ENCODE results near the gene RNF34.

Gene RNF34

GRCh38 chr12:121423682-121424623, 24.0 kb downstream of the RNF34 start:
- no peak for DNase-seq (ENCODE audit: low read depth in 2 of 2)
- TF ChIP-seq CTCF (IDR thresholded peaks at IDR 0.05; ENCODE audit: low read depth, low read length), result no peak
- no peak overlapping the region for H3K4me3 ChIP-seq (replicated peaks in 1 of 2; ENCODE audit: low read depth in 2 of 2, low read length in 2 of 2)

GRCh38 chr12:121424624-121424975, 24.7 kb downstream of the RNF34 start:
- no peak for TF ChIP-seq CTCF (IDR thresholded peaks at IDR 0.05; ENCODE audit: low read depth, low read length)
- DNase-seq (ENCODE audit: low read depth in 2 of 2), result no peak
- H3K4me3 ChIP-seq (replicated peaks in 1 of 2; ENCODE audit: low read depth in 2 of 2, low read length in 2 of 2), result no peak overlapping the region

- no peak for DNase-seq (ENCODE audit: low read depth in 2 of 2)
- H3K4me3 ChIP-seq (replicated peaks in 1 of 2; ENCODE audit: low read depth in 2 of 2, low read length in 2 of 2), result no peak overlapping the region
- no peak for TF ChIP-seq CTCF (IDR thresholded peaks at IDR 0.05; ENCODE audit: low read depth, low read length)
Measured at GRCh38 chr12:121427556-121428050, 27.7 kb downstream of the RNF34 start.

GRCh38 chr12:121428883-121429282, 29.0 kb downstream of the RNF34 start:
- no peak for DNase-seq (ENCODE audit: low read depth in 2 of 2)
- no peak for TF ChIP-seq CTCF (IDR thresholded peaks at IDR 0.05; ENCODE audit: low read depth, low read length)
- no peak overlapping the region for H3K4me3 ChIP-seq (replicated peaks in 1 of 2; ENCODE audit: low read depth in 2 of 2, low read length in 2 of 2)

- DNase-seq (ENCODE audit: low read depth in 2 of 2), result no peak
- no peak for TF ChIP-seq CTCF (IDR thresholded peaks at IDR 0.05; ENCODE audit: low read depth, low read length)
Measured at GRCh38 chr12:121430833-121431415, 31.0 kb downstream of the RNF34 start.

GRCh38 chr12:121432740-121433480, 33.0 kb downstream of the RNF34 start:
- DNase-seq (ENCODE audit: low read depth in 2 of 2), result no peak
- no peak overlapping the region for H3K4me3 ChIP-seq (replicated peaks in 1 of 2; ENCODE audit: low read depth in 2 of 2, low read length in 2 of 2)
- TF ChIP-seq CTCF (IDR thresholded peaks at IDR 0.05; ENCODE audit: low read depth, low read length), result no peak

More at GRCh38 chr12:121430833-121431415, 31.0 kb downstream of the RNF34 start:
- H3K4me3 ChIP-seq (replicated peaks in 1 of 2; ENCODE audit: low read depth in 2 of 2, low read length in 2 of 2), result no peak overlapping the region

All from cardiac fibroblast (primary cell).